ENCODE results near the gene NPPA. TPM values are rescaled to one million over a fixed set of nuclear protein-coding genes. Genes with fewer than 3 reads are reported as not detected.

Gene NPPA
- total RNA-seq, 1 donor from 2014 or later, result not detected

GRCh38 chr1:11842154-11843041, 5.2 kb downstream of the NPPA start:
- H3K9me3 Mint-ChIP-seq, result no peaks in the 10 kb centered on the region
- H3K4me1 ChIP-seq, result no peaks in the 10 kb centered on the region
- H3K9ac ChIP-seq, result no peak overlapping the region
- H3K4me3 ChIP-seq, result no peak overlapping the region
- TF ChIP-seq CTCF (IDR thresholded peaks at IDR 0.05) (no peak), EZH2phosphoT487 (IDR thresholded peaks at IDR 0.05) (no peak), EZH2 (IDR thresholded peaks at IDR 0.05) (no peak)
- H3K27me3 ChIP-seq, result no peaks in the 10 kb centered on the region
- no peaks in the 10 kb centered on the region for H3K4me1 Mint-ChIP-seq
- no peak overlapping the region for H3K27ac Mint-ChIP-seq
- DNase-seq (ENCODE audit: low spot score), result no peak
- H3K4me3 Mint-ChIP-seq, result no peak overlapping the region
- H3K4me2 ChIP-seq, result no peak overlapping the region
- no peak overlapping the region for H2AFZ ChIP-seq (replicated peaks)
- peaks cover 18% of the 10 kb centered on the region for H3K36me3 Mint-ChIP-seq
- no peaks in the 10 kb centered on the region for H3K9me3 ChIP-seq (ENCODE audit: low read depth)
- H3K79me2 ChIP-seq (ENCODE audit: low read depth), result no peaks in the 10 kb centered on the region
- H3F3A ChIP-seq (ENCODE audit: low read depth), result peaks cover 26% of the 10 kb centered on the region
- H3K27me3 Mint-ChIP-seq (ENCODE audit: insufficient read depth, low read depth), result peaks cover 2% of the 10 kb centered on the region
- peaks cover 10% of the 10 kb centered on the region for H3K36me3 ChIP-seq
- peaks cover 30% of the 10 kb centered on the region for H4K20me1 ChIP-seq (ENCODE audit: low read depth)
- no peak overlapping the region for H3K27ac ChIP-seq

GRCh38 chr1:11841245-11842153, 6.1 kb downstream of the NPPA start:
- no peak for DNase-seq (ENCODE audit: low spot score)
- Histone ChIP-seq H3K4me1 (no peaks in the 10 kb centered on the region), H3F3A (ENCODE audit: low read depth) (peaks cover 26% of the 10 kb centered on the region), H3K9me3 (ENCODE audit: low read depth) (no peaks in the 10 kb centered on the region), H2AFZ (replicated peaks) (no peak overlapping the region), H3K79me2 (ENCODE audit: low read depth) (no peaks in the 10 kb centered on the region), H3K27me3 (no peaks in the 10 kb centered on the region), H3K4me2 (no peak overlapping the region), H3K9ac (no peak overlapping the region), H3K36me3 (peaks cover 10% of the 10 kb centered on the region), H3K4me3 (no peak overlapping the region), H4K20me1 (ENCODE audit: low read depth) (peaks cover 24% of the 10 kb centered on the region), H3K27ac (no peak overlapping the region)
- Mint-ChIP-seq H3K27me3 (ENCODE audit: insufficient read depth, low read depth) (peaks cover 2% of the 10 kb centered on the region), H3K9me3 (no peaks in the 10 kb centered on the region), H3K4me3 (no peak overlapping the region), H3K4me1 (no peaks in the 10 kb centered on the region), H3K27ac (no peak overlapping the region), H3K36me3 (peaks cover 18% of the 10 kb centered on the region)
- no peak for TF ChIP-seq EZH2 (IDR thresholded peaks at IDR 0.05)
- TF ChIP-seq CTCF (IDR thresholded peaks at IDR 0.05), result no peak
- no peak for TF ChIP-seq EZH2phosphoT487 (IDR thresholded peaks at IDR 0.05)

GRCh38 chr1:11839727-11840705, 7.6 kb downstream of the NPPA start:
- Mint-ChIP-seq H3K4me1 (no peaks in the 10 kb centered on the region), H3K27ac (no peak overlapping the region), H3K9me3 (no peaks in the 10 kb centered on the region), H3K27me3 (ENCODE audit: insufficient read depth, low read depth) (peaks cover 2% of the 10 kb centered on the region), H3K36me3 (peaks cover 20% of the 10 kb centered on the region), H3K4me3 (no peak overlapping the region)
- H3K4me2 ChIP-seq, result no peak overlapping the region
- no peaks in the 10 kb centered on the region for H3K4me1 ChIP-seq
- H3K36me3 ChIP-seq, result peaks cover 10% of the 10 kb centered on the region
- no peak overlapping the region for H3K27ac ChIP-seq
- H4K20me1 ChIP-seq (ENCODE audit: low read depth), result peaks cover 14% of the 10 kb centered on the region
- no peak overlapping the region for H2AFZ ChIP-seq (replicated peaks)
- H3K9me3 ChIP-seq (ENCODE audit: low read depth), result no peaks in the 10 kb centered on the region
- no peaks in the 10 kb centered on the region for H3K79me2 ChIP-seq (ENCODE audit: low read depth)
- H3K9ac ChIP-seq, result no peak overlapping the region
- peaks cover 16% of the 10 kb centered on the region for H3F3A ChIP-seq (ENCODE audit: low read depth)
- no peak overlapping the region for H3K4me3 ChIP-seq
- no peaks in the 10 kb centered on the region for H3K27me3 ChIP-seq
- TF ChIP-seq EZH2 (IDR thresholded peaks at IDR 0.05) (no peak), EZH2phosphoT487 (IDR thresholded peaks at IDR 0.05) (no peak), CTCF (IDR thresholded peaks at IDR 0.05) (no peak)
- DNase-seq (ENCODE audit: low spot score), result no peak
